Stimulated activated CD8-positive, alpha-beta memory T cell treated with anti-CD3 and anti-CD28 coated beads, Interleukin-4, amount 100 ng/mL, for 1 hour (primary cell): Measurements from ENCODE around the gene BDKRB1.

Experiments
- DNase-seq, 2 donors: peaks; one replicate each; pipeline ENCODE4 v3.0.0-alpha.2; 2020; ENCODE audit warnings: low read depth in 2 of 2, low spot score in 1 of 2

Gene BDKRB1

GRCh38 chr14:96260341-96260821, 4.4 kb downstream of the BDKRB1 start:
- no peak for DNase-seq

DNA sequence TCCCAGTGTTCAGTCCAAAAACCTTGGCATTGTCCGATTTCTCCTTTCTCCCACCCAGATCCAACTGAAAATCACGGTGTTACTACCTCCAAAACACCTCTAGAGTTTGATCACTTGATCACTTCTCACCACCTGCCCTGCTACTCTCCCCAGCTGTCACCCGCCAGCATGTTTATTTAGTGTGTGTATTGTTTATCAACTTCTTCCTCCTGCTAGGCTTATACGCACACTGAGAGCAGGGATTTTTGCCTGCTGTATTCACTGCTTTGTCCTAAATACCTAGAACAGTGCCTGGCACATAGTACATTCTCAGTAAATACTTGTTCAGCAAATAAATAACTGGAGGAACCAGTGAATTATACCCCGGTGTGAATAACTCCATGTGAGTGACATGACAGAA, 5.0 kb downstream of the BDKRB1 start:
- no peak for DNase-seq

GRCh38 chr14:96261772-96262655, 6.0 kb downstream of the BDKRB1 start:
- no peak for DNase-seq

- no peak for DNase-seq
These were observed 7.6 kb downstream of the BDKRB1 start for GRCh38 chr14:96263347-96264199.

GRCh38 chr14:96264200-96264553, 8.2 kb downstream of the BDKRB1 start:
- no peak for DNase-seq

DNA sequence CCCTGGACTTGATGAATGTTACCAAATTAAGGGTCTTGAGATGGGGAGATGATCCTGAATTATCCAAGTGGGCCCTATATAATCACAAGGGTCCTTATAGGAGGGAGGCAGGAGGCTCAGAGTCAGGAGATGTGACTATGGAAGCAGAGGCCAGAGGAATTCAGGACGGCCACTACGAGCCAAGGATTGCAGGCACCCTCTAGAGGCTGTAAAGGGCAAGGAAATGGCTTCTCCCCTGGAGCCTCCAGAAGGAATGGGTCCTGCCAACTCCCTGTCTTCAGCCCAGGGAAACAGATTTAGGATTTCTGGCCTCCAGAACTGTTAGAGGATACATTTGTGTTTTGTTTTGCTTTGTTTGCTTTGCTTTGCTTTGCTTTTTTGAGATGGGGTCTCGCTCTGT, 8.8 kb downstream of the BDKRB1 start:
- DNase-seq: no peak

GRCh38 chr14:96265383-96266095, 9.5 kb downstream of the BDKRB1 start:
- no peak for DNase-seq

- DNase-seq: no peak
These were observed 11.3 kb downstream of the BDKRB1 start for GRCh38 chr14:96267336-96267735.

- DNase-seq: no peak
These were observed 11.9 kb downstream of the BDKRB1 start for GRCh38 chr14:96267916-96268315.

GRCh38 chr14:96268431-96269358, 12.7 kb downstream of the BDKRB1 start:
- DNase-seq: no peak

DNA sequence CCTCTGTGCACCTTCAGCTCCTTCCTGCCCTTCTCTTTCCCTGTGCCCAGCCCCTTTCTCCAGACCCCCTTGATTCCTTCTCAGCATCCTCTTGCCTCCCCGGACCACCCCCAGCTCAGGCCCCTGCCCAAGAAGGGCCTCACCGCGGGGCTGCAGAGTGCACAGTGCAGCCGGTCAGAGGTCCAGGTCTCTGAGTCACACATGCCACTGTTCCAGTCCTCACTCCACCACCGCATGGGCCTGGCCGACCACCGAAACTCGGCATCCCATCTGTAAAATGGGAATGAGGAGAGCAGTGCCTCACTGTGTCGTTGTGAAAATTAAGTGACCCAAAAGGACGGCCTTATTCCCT, 13.3 kb downstream of the BDKRB1 start:
- no peak for DNase-seq

- no peak for DNase-seq
These were observed 14.8 kb downstream of the BDKRB1 start for GRCh38 chr14:96270565-96271420.

DNA sequence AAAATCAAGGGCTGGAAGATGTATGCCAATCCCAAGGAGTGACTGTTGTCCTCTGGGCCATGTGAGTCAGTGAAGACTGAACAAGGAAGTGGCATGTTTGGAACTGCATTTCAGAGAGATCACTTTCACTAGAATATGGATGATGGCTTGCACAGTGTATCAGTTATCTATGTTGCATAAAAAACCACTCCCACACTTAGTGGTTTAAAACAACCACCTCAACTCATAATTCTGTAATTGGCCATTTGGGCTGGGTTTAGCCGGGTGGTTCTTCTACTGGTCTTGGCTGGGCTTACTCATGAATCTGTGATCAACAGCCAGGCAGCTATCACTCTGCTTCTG, 15.4 kb downstream of the BDKRB1 start:
- DNase-seq: no peak

DNA sequence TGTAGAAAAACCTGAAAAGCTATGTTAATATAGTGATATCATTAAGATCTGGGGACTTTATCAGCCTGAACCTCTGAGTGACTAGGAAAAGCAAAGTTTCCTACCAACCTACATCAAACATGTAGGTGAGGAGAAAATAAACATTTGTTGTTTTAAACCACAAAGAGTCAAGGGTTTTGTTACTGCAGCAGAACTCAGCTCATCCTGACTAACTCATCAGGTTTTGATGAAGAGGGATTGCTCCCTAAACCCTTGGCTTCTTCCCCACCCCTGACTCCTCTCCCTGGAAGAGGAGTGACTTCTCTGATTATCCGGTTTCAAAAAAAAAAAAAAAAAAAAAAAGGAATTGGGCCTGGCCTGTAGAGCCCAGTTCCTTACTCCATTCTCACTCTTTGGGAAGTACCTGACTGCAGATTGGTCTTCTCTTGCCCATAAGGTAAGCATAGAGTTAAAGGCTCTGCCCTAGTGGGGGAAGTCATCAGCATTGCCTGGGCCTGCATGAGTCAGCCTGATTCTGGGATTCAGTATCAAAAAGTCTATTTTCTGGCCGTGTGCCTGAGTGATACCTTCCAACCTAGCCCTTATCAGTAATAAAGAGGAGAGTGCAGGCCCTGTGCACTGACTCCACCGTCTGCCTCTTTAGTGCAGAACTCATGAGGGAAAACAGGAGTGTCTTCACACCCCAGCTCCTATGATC, 16.9 kb downstream of the BDKRB1 start:
- no peak for DNase-seq

- DNase-seq: no peak
These were observed 17.6 kb downstream of the BDKRB1 start for GRCh38 chr14:96273629-96274028.

DNA sequence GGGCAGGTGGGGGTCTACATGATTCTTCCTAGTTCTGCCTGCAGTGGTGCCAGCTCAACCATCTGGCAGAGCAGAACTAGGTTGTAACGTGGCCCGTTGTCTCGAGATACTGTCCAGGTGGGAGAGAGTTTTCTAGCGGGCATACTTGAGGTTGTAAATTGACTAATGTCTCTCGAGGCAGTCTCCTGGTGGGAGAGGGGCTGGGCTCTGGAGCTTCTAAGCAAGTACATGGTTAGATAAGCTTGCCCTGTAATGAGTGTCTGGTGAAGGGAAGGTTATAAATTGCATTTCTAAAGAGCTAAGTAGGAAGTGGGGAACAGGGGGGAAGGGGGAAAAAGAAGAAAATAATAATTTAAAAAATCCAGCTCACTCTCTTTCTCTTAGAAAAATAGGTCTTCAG, 18.1 kb downstream of the BDKRB1 start:
- DNase-seq: no peak

GRCh38 chr14:96274543-96274942, 18.5 kb downstream of the BDKRB1 start:
- no peak for DNase-seq

DNA sequence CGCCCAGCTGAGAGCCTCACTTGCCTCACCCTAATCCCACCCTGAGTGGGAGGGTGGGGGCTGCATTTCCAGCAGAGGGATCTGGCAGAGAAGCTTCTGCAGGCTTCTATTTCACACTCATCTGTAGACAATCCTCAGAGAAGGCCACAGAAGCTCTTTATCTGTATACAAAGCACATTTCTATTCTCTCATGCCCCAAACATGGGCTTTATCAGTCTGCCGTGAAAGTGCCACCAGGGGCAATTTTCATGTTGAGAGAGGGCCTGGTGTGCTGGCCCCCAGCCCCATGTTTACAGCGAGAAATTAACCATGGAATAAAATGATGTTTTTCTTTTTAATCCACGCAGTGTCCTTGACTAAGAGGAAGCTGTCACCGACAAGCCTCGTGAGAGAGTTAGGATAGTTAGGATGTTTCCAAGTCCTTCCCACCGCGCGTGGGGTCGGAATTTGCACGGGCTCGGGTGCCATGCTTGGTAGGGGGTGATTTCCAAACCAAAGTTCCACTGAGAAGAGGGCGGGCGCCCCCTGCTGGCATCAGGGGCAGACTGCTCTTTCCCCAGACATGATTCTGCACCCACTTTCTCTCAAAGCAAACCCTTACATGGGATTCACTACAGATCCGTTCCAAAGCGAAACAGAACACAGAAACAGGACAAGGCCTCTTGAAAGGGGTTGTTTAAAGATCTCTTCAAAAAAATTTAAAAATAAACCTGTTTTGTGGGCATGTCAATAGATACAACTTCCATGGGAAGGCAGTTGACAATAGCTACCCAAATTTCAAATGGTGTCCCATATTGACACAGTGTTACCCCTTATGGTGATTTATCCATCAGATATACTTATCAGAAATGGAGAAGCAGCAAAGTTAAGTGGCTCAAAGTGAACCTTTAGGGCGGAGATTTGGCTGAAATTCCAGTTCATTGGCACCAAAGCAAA, 19.4 kb downstream of the BDKRB1 start:
- peak; percentile 26 to 43 for DNase-seq
